UCSD-AML1 (cell line): ENCODE measurements around the gene TYSND1.
"Not testable (repeated sequence)": the region's sequence is repeated elsewhere in the genome, so short reads cannot be mapped to it uniquely, and the experiment has no call there.

Source experiments
- DNase-seq: peaks from one replicate; lab custom pipeline; 2025; ENCODE audit not compliant: unreplicated experiment; lab: John Stamatoyannopoulos, UW

The TYSND1 gene

DNA sequence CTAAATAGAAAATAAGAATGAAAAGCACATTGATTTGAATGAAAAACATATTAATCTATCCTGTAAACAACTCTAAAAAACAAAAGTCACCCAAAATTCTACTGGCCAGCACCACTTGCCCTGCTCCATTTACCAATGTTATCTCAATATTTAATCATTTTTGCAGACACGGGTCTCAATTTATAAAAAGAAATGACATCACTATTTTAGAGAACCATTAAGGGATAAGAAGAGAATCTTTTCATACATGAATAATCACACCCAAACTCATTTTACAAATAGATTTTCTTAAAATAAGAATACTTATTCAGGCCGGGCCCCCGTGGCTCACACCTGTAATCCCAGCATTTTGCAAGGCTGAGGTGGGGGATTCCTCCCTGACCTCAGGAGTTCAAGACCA, 19.9 kb upstream of the TYSND1 start:
- DNase-seq, result no peak

DNA sequence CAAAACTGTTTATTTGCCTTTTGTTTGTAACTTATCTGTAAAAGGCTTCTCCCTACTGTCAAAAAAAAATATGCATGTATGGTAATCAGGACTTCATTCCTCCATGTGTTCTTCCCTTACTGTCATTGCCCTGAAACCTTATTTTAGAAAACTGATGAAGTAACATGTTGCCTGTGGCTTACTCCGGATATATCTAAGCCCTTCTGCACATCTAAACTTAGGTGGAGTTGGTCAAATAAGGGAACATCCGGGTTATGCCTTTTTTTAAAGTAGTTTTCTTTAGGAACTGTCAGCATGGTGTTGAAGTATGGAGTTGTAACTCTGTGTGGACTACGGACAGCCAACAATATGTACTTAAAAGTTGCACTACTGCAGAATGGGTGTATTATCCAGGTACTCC, 17.7 kb upstream of the TYSND1 start:
- DNase-seq, result no peak

DNA sequence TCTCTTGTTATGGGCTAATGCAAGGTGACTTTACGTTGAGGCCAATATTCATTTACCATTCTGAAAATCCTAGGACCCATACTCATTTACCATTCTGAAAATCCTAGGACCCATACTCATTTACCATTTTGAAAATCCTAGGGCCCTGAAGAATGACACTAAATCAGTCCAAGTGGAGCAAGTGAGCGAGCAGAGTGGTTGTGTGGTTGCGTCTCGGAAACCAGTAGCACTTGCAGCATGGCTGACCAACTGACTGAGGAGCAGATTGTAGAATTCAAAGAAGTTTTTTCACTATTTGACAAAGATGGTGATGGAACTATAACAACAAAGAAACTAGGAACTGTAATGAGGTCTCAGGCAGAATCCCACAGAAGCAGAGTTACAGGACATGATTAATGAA, 16.9 kb upstream of the TYSND1 start:
- no peak for DNase-seq

DNA sequence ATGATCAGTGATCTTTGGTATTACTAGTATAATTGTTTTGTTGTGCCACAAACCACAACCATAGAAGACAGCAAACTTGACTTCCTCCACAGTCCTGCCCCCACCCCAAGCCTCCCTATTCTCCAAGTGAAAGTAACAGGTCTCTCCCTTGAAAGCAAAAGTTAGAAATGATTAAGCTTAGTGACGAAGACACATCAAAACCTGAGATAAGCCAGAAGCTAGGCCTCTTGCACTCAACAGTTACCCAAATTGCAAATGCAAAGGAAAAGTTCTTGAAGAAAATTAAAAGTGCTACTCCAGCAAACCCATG, 16.3 kb upstream of the TYSND1 start:
- DNase-seq, result no peak

DNA sequence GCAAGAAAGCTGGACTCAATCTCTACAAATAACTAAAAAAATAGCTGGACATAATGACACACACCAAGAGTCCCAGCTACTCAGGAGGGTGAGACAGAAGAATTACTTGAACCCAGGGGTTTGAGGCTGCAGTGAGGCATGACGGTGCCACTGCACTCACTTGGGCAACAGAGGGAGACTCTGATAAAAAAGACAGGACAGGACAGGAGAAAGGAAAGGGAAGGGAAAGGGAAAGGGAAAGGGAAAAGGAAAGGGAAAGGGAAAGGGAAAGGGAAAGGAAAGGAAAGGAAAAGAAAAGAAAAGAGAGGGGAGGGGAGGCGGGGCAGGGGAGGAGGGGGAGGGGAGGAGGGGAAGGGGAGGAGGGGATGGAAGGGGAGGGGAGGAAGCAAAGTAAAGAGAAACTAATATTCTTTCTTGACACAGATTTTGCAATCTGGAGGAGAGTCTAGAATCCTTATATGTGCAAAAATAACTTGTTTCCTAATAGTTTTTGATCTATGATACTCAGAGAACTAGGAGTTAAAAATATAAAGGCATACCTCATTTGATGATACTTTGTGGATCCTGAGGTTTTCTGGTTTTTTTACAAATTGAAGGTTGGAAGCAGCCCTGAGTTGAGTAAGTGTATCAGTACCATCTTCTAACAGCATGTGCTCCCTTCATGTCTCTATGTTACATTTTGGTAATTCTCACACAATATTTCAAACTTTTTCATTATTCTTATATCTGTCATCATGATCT, 15.8 kb upstream of the TYSND1 start:
- no peak for DNase-seq

DNA sequence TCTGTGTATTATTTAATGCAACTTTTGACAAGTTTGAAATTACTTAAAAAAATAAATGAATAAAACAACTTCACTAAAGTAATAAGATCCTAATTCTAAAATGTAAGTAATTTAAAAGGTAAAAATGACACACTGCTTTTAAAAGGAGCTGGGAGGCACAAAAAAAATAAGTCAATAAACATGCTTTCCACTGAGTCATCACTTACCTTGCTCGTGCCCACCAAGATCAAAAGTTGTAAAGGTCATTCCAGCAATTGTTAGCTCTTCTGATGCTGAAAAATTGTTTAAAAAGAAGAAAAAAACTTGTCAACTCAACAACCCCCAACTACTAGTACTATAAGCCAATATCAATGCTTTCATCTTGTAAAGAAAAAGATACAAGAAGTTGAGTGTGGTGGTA, 14.3 kb upstream of the TYSND1 start:
- DNase-seq, result no peak

DNA sequence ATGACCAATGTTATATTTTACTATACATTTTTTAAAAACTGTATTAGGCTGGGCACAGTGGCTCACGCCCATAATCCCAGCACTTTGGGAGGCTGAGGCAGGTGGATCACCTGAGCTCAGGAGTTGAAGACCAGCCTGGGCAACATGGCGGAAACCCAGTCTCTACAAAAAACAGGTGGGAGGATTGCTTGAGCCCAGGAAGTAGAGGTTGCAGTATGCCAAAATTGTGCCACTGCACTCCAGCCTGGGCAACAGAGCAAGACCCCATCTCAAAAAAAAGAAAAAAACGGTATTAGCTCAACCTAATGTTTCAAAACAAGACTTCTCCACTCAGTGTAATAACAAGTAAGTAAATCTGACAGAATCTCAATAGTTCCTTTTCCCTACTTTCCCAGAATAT, 12.9 kb upstream of the TYSND1 start:
- DNase-seq, result not testable (repeated sequence)

DNA sequence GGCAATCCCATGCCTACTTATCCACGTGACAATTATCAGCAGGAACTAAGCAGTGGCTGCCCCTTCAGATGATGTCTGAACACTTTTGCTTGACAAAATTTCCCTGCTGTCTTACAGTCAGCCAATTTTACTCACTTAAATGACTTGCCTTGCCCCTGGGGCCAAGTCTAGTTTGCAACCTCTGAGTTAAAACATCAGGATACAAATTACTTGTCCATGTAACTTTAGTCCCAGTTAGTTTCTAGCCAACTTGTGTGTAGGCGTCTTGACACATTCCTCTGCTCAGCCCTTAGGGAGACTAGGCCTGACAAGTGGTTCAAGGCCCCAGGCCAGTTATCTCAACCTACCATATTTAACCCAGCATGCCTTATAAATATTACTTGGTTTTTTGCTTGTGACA, 11.6 kb upstream of the TYSND1 start:
- no peak for DNase-seq

DNA sequence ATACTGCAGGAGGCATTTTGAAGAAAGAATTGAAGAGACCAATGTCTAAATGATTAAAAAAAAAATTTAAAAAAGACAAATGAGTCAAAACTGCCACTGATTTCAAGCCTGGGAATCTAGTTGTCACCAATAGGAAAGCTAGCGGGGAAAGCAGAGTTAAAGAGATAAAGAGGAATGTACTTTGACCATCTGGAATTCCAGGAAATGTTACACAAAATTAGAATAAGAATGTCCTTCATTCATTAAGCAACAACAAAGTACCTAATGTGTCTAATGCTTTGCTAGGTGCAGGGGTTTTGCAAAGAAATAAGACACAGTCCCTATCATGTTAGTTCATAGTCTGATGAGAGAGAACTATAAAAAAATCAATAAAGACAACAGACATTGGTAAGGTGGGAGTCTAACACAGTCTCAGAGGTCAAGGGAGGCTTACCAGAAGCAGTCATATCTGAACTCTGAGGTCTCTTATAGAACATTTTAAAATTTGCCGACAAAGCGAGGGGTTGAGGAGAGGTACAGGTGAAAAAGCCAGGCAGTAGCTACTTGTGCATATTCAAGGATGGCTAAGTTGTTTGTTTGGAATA, 8.8 kb upstream of the TYSND1 start:
- no peak for DNase-seq

DNA sequence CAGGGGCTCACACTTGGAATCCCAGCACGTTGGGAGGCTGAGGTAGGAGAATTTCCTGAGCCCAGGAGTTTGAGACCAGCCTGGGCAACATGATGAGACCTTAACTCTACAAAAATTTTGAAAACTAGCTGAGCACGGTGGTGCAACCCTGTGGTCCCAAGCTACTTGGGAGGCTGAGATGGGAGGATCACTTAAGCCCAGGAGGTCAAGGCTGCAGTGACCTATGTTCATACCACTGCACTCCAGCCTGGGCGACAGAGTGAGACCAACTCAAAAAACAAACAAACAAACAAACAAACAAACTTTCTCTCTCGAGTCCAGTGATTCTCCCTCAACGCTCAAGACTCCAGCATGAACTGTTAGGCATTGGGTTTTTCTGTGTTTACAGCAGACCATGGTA, 2.0 kb upstream of the TYSND1 start:
- no peak for DNase-seq

DNA sequence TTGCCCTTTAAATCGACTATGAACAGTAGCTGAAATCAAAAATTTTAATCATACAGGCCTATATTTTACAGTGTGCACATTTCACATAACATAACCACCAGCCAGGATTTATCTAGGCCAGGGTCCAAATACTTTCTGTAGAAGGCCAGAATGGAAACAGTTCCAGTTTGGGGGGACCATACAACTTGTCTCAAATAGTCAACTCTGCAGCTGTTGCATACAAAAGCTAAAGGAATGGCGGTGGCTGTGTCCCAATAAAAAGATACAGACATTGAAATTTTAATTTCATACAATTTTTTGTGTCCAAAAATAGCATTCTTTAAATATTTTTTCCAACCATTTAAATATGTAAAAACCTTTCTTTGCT, 742 bp upstream of the TYSND1 start:
- no peak for DNase-seq

DNA sequence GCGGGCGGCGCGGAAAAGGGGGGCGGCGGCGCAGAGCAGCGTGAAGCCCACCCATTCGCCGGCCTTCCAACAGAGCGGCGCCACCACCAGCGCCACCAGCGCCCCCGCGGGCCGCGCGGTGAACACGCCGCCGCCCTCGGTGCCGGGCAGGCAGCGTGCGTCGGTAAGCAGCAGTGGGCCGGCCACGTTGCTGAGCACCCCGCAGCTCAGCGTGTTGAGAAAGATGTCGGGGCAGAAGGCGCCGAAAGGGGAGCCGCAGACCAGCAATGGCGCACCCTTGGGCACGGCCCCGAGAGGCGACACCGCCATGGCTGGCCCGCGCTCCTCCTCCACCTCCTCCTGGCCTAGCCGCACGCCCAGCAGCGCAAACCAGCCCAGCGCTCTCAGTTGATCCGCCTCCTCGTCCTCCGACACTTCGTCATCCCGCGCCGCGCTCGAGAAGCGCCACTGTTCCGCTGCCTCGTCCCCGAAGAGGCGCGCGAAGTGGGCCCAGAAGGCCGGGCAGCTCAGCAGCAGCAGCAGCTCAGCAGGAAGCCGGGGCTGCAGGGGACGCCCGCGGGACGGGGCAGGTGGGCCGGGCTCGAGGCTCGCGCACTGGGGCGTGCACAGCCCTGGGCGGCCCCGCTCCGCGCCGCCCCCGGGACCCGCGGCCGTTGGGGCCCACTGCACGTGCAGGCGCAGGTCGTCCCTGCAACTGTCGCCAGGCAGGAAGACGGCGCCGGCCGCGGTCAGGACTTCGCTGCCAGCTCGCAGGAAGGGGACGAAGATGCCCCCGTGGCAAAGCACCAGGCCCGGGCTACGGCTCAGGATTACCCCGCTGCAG, 623 bp downstream of the TYSND1 start:
- DNase-seq, result peak; percentile 80

DNA sequence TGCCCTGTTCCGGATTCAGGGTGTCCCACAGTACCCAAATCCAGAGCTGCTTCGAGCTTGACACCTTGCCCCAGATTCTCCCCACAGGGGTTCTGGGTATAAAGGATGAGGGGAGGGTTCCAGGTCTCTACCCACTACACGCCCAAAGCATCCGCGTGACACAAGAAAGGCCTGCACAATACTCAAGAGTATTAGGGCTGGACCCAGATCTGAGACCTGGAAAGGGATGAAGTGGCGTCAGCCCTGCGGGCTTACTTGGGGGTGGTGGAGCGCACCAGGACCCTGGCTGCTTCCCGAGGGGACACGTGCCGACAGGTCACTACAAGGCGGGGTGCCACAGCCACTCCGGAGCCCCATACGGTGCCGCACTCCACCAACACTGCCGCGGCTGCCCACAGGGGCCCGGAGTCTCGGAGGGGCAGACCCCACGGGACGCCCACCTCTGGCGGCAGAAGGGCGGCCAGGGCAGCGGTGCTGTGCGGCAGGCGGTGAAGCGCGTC, 1.3 kb downstream of the TYSND1 start:
- no peak for DNase-seq

DNA sequence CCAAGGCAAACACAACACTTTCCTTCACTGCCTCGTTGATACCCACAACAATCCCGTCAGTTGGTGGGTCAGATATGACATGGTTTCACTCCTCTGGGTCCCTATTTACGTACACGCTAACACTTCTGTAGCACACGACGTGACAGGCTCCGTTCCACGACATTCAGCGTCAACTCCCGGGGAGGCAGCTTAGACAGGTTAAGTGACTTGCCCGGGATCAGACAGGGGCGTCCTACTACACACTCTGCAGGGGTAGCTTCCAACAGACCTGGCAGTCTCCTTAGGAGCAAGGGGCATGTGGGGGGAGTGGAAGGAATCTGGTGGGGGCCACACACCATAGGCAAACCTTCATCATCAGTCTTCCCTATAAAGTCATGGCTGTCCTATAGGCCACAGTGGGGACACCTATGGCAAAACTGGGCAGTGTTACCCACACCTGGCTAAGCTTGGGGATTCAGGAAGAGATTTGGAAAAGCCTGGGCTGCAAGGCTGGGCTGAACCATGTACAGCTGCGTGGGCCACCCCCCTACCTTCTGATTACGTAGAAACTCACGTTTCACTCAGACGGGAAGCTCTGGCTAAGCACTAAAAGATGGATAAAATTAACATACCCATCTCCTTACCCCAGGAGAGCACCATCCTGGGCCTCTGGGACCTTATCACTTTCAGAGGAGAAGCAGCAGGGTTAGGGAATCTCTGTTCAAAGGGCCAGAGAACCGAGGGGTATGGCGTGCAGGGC, 2.0 kb downstream of the TYSND1 start:
- no peak for DNase-seq

DNA sequence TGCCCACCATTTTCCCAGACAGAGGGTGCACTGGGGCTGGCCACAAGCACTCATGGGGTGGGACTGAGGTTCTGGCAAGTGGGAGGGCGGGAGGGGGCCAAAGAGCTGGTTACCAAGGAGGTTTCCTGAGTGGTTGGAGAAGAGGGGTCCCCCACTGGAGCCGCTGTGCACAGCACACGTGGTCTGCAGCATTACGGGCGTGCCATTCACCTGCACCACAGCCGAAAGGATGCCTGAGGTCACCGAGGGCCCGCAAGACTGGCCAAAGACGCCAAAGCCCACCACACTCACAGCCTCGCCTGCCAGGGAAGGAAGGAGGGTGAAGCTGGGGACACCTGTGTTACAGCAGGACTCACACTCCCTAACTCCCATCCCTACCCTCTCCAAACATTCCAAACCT, 3.9 kb downstream of the TYSND1 start:
- DNase-seq, result no peak

DNA sequence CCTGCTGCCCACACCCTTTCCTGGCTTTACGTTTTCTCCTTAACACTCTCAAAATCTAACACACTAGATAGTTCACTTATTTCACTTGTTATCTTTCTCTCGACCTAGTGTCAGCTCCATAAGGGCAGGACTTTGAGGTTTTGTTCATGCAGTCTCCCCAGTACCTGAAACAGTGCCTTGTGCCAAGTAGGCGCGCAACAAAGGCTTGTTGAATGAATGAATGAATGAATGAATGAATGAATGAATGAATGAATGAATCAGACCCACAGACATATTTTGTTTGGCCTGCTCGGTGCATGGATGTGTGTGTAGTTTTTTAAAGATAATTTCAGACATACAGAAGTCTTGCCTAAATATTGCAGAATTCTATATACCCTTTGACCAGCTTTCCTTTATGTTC, 6.2 kb downstream of the TYSND1 start:
- no peak for DNase-seq

DNA sequence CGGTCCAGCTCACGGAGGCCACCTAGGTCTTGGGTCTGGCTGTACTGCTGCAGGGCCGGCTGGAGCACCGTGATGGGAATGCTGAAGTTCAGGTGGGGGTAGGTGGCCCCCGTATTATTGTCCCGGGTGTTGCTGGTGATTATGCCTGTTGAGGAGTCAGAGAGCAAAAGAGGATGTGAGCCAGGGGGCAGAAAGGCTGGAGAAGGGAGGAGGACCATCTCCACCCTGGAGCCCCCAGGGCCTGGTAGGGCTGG, 6.6 kb downstream of the TYSND1 start:
- no peak for DNase-seq

DNA sequence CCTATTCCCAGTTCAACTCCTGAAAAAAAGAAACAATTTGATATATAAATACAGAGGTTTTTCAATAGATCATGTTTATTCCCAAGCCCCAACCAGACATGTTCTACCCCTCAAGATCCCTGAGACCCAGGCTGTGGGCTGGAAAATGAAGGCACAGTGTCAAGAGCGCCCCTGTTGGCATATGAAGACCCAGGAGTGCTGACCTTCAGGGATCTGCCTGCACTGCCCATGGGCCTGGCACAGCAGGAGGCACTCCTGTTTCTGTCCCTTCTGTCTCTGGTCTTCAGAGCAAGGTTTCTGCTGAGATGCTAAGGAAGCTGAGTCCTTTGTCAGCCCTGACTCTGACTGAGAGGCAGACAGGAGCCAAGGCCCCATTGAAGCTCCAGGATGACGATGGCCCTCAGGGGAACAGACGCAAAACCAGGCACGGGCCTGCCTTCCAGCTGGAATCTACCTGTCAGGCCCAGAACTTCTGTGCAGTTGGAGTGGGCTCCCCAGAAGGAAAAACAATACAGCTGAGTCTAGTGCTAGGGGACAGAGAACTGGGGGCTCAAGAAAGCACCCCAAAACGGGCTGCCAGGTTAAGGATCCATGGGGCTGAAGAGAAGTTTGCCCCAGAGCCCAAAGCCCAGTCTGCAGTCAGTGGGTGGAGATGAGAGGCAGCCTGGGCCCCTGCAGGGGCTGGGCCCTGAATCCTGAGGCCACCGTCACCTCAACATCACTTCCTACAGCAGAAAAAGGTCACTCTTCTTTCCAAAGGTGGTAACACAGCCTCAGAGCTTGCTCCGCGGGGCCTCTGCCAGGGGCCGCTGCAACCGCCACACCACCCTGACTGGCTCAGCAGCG, 7.1 kb downstream of the TYSND1 start:
- no peak for DNase-seq

DNA sequence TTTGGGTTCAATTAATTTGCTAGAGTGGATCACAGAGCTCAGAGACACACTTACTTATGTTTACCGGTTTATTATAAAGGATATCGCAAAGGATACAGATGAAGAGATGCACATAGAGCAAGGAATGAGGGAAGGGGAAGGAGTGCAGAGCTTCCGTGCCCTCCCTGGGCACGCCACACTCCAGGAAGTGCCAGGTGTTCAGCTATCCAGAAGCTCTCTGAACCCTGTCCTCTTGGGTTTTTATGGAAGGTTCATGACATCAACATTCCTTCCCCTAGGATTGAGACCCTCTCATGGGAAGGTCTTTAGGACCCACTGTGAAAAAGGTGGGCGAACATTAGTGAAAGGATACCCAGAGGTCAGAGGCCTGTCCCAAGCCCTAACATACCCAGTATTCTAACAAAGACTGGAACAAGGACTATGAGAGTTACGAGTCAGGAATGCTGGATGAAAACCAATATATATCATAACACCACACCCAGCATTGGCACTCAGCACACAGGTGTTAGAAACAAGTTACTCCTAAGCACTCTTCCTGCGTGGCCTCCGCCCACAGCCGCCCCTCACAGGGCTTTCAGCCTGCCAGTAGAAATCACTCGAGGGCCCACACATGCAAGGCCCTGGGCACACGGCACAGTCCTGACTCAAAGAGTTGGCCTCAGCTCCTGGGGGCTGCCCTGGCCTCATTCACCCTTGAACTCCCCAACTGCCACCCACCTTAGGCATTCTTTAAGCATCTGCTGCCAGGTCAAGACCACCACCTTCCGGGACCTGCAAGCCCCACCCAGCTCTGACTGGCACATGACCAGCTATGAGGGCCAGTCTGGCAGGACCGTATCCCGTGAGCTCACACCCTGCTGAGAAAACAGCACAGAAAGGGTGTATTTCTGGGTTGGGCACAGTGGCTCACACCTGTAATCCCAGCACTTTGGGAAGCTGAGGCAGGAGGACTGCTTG, 8.3 kb downstream of the TYSND1 start:
- no peak for DNase-seq

DNA sequence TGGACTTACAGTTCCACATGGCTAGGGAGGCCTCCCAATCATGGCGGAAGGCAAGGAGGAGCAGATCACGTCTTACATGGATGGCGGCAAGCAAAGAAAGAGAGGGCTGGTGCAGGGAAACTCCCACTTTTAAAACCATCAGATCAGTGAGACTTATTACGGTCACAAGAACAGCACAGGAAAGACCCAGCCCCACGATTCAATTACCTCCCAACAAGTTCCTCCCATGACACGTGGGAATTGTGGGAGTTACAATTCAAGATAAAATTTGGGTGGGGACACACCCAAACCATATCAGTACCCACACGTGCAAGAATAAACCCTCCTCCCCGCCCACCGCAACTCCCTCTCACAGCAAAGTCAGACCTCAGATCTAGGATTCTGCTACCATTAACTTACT, 9.4 kb downstream of the TYSND1 start:
- DNase-seq, result no peak
